ENCODE results near the gene GH1.
"Not testable (repeated sequence)": the region's sequence is repeated elsewhere in the genome, so short reads cannot be mapped to it uniquely, and the experiment has no call there.

GH1 gene

DNA sequence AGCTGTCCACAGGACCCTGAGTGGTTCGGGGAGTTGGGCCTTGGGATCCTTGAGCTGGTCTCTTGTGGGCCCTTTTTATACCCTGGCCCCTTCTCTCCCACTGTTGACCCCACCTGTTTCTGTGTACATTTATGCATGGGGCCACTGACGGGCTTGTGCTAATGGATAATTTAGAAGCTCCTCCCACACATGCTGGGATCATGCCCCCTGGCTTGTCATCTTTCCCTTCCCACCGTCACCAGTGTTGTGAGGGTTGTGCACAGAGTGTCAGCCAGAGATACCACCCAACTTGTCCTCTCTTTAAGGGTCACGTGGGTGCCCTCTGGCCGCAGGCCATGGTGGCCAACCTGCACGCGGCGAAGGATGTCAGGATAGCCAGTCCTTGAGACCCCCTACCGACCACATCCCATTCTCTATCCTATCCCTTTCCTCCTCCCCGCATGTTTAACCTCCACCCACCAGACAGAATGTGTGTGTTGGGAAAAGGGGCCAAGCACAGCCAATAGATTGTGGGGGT, at the start of gene GH1:
GH1 (minus strand) TSS at position 51 of the 517 bp plus-strand sequence. CDS start 63 bp downstream, outside the sequence.
- H2AFZ ChIP-seq (ENCODE audit: low read length); H3K9me2 ChIP-seq (replicated peaks; ENCODE audit: low read depth, low read length); H3F3A ChIP-seq (ENCODE audit: low read depth); H3K36me3 ChIP-seq (ENCODE audit: insufficient read depth, low read length); H3K4me3 ChIP-seq (ENCODE audit: low read length, poor library complexity, severe bottlenecking); H3K27me3 ChIP-seq (ENCODE audit: insufficient read depth, low read length, poor library complexity, severe bottlenecking); H4K20me1 ChIP-seq (ENCODE audit: insufficient read depth, low read length, poor library complexity, severe bottlenecking); H3K9ac ChIP-seq (ENCODE audit: low read depth, low read length, poor library complexity, severe bottlenecking); H3K9me3 ChIP-seq (ENCODE audit: insufficient read depth, low read depth, low read length); H3K79me2 ChIP-seq (ENCODE audit: insufficient read depth, low read length): not testable (repeated sequence)
- Histone ChIP-seq H3K4me1 (ENCODE audit: insufficient read depth, low read length, poor library complexity, severe bottlenecking) (peaks cover 13% of the 10 kb centered on the region), H3K4me2 (ENCODE audit: low read depth, low read length, poor library complexity, severe bottlenecking) (peak within 1 kb of the TSS; percentile 19)

GRCh38 chr17:63967953-63968352, 49.3 kb upstream of the GH1 start:
- no peaks in the 10 kb centered on the region for H3K9me3 ChIP-seq (ENCODE audit: insufficient read depth, low read depth, low read length)
- no peaks in the 10 kb centered on the region for H3K27me3 ChIP-seq (ENCODE audit: insufficient read depth, low read length, poor library complexity, severe bottlenecking)
- H3K4me3 ChIP-seq (ENCODE audit: low read length, poor library complexity, severe bottlenecking): no peak overlapping the region
- peaks cover 8% of the 10 kb centered on the region for H3K4me1 ChIP-seq (ENCODE audit: insufficient read depth, low read length, poor library complexity, severe bottlenecking)
- no peaks in the 10 kb centered on the region for H4K20me1 ChIP-seq (ENCODE audit: insufficient read depth, low read length, poor library complexity, severe bottlenecking)
- no peaks in the 10 kb centered on the region for H3F3A ChIP-seq (ENCODE audit: low read depth)
- no peaks in the 10 kb centered on the region for H3K79me2 ChIP-seq (ENCODE audit: insufficient read depth, low read length)
- H3K36me3 ChIP-seq (ENCODE audit: insufficient read depth, low read length): no peaks in the 10 kb centered on the region
- H3K4me2 ChIP-seq (ENCODE audit: low read depth, low read length, poor library complexity, severe bottlenecking): no peak overlapping the region
- no peak overlapping the region for H3K9ac ChIP-seq (ENCODE audit: low read depth, low read length, poor library complexity, severe bottlenecking)
- H2AFZ ChIP-seq (ENCODE audit: low read length): no peak overlapping the region
- H3K9me2 ChIP-seq (replicated peaks; ENCODE audit: low read depth, low read length): no peaks in the 10 kb centered on the region
- TF ChIP-seq, protein P1, sequence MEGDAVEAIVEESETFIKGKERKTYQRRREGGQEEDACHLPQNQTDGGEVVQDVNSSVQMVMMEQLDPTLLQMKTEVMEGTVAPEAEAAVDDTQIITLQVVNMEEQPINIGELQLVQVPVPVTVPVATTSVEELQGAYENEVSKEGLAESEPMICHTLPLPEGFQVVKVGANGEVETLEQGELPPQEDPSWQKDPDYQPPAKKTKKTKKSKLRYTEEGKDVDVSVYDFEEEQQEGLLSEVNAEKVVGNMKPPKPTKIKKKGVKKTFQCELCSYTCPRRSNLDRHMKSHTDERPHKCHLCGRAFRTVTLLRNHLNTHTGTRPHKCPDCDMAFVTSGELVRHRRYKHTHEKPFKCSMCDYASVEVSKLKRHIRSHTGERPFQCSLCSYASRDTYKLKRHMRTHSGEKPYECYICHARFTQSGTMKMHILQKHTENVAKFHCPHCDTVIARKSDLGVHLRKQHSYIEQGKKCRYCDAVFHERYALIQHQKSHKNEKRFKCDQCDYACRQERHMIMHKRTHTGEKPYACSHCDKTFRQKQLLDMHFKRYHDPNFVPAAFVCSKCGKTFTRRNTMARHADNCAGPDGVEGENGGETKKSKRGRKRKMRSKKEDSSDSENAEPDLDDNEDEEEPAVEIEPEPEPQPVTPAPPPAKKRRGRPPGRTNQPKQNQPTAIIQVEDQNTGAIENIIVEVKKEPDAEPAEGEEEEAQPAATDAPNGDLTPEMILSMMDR (conservative IDR thresholded peaks at IDR 0.05; ENCODE audit: low read length): no peak
- TF ChIP-seq EZH2phosphoT487 (IDR thresholded peaks at IDR 0.05; ENCODE audit: borderline replicate concordance): no peak

DNA sequence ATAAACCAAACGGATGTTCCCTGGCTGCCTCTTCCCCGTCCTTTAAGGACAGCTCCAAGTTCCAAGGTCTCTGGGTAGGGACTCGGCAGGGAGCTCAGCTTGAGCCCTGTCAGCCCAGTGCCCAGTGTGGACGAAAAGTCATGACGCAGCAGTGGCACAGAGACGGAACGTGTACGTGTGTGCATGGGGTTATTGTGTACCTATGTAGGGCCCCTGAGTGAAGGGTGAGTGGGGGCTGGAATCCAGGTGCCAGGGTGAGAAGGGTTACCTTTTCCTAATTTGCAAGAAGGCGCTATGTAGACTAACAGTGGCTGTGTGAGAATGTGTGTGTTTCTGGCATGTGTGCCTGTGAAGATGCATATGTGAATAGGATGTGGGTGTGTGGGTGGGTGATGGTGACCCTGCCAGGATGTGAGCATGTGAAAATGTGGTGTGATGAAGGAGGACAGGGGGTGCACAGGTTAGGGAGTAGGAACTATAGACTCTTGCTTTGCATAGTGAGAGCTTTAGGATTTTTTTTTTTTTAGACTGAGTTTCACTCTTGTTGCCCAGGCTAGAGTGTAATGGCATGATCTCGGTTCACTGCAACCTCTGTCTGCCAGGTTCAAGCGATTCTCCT, 48.1 kb upstream of the GH1 start:
- H3K27me3 ChIP-seq (ENCODE audit: insufficient read depth, low read length, poor library complexity, severe bottlenecking): no peaks in the 10 kb centered on the region
- H3K4me2 ChIP-seq (ENCODE audit: low read depth, low read length, poor library complexity, severe bottlenecking): no peak overlapping the region
- peaks cover 8% of the 10 kb centered on the region for H3K4me1 ChIP-seq (ENCODE audit: insufficient read depth, low read length, poor library complexity, severe bottlenecking)
- H3K9me2 ChIP-seq (replicated peaks; ENCODE audit: low read depth, low read length): no peaks in the 10 kb centered on the region
- TF ChIP-seq, protein P1 (conservative IDR thresholded peaks at IDR 0.05; ENCODE audit: low read length): no peak
- no peak for TF ChIP-seq EZH2phosphoT487 (IDR thresholded peaks at IDR 0.05; ENCODE audit: borderline replicate concordance)
- no peaks in the 10 kb centered on the region for H3K9me3 ChIP-seq (ENCODE audit: insufficient read depth, low read depth, low read length)
- H3K79me2 ChIP-seq (ENCODE audit: insufficient read depth, low read length): no peaks in the 10 kb centered on the region
- H3K4me3 ChIP-seq (ENCODE audit: low read length, poor library complexity, severe bottlenecking): no peak overlapping the region
- H3F3A ChIP-seq (ENCODE audit: low read depth): no peaks in the 10 kb centered on the region
- H2AFZ ChIP-seq (ENCODE audit: low read length): no peak overlapping the region
- no peak overlapping the region for H3K9ac ChIP-seq (ENCODE audit: low read depth, low read length, poor library complexity, severe bottlenecking)
- no peaks in the 10 kb centered on the region for H3K36me3 ChIP-seq (ENCODE audit: insufficient read depth, low read length)
- H4K20me1 ChIP-seq (ENCODE audit: insufficient read depth, low read length, poor library complexity, severe bottlenecking): no peaks in the 10 kb centered on the region

- no peaks in the 10 kb centered on the region for H3K79me2 ChIP-seq (ENCODE audit: insufficient read depth, low read length)
- no peak overlapping the region for H3K9ac ChIP-seq (ENCODE audit: low read depth, low read length, poor library complexity, severe bottlenecking)
- H3K4me1 ChIP-seq (ENCODE audit: insufficient read depth, low read length, poor library complexity, severe bottlenecking): peaks cover 8% of the 10 kb centered on the region
- H4K20me1 ChIP-seq (ENCODE audit: insufficient read depth, low read length, poor library complexity, severe bottlenecking): no peaks in the 10 kb centered on the region
- H3K27me3 ChIP-seq (ENCODE audit: insufficient read depth, low read length, poor library complexity, severe bottlenecking): no peaks in the 10 kb centered on the region
- H2AFZ ChIP-seq (ENCODE audit: low read length): no peak overlapping the region
- H3K4me2 ChIP-seq (ENCODE audit: low read depth, low read length, poor library complexity, severe bottlenecking): no peak overlapping the region
- no peaks in the 10 kb centered on the region for H3K36me3 ChIP-seq (ENCODE audit: insufficient read depth, low read length)
- H3K9me3 ChIP-seq (ENCODE audit: insufficient read depth, low read depth, low read length): no peaks in the 10 kb centered on the region
- H3K4me3 ChIP-seq (ENCODE audit: low read length, poor library complexity, severe bottlenecking): no peak overlapping the region
- no peaks in the 10 kb centered on the region for H3K9me2 ChIP-seq (replicated peaks; ENCODE audit: low read depth, low read length)
- no peaks in the 10 kb centered on the region for H3F3A ChIP-seq (ENCODE audit: low read depth)
- TF ChIP-seq, protein P1 (conservative IDR thresholded peaks at IDR 0.05; ENCODE audit: low read length): no peak
- no peak for TF ChIP-seq EZH2phosphoT487 (IDR thresholded peaks at IDR 0.05; ENCODE audit: borderline replicate concordance)
Observed at GRCh38 chr17:63963123-63963522, 44.5 kb upstream of the GH1 start.
